Uterus (tissue), 2 donors: ENCODE results near the gene SELENOF.

ENCODE experiments used
- CTCF ChIP-seq, 4 experiments: fragments of 200-600 bp in 2 of 4; fragments of 450-650 bp in 2 of 4; sonication (generic) in 2 of 4; IDR thresholded peaks; one replicate each; pipeline ENCODE4 v1.5.1; 2016 to 2019; ENCODE audit warnings: antibody characterized with exemption in 4 of 4, mild to moderate bottlenecking in 2 of 4, moderate library complexity in 1 of 4
- POLR2A ChIP-seq, 2 donors: fragments of 450-650 bp; IDR thresholded peaks; one replicate each; pipeline ENCODE4 v1.6.1; 2016; ENCODE audit warnings: antibody characterized with exemption in 2 of 2, mild to moderate bottlenecking in 1 of 2, moderate library complexity in 1 of 2

GRCh38 chr1:86940599-86940998 is 26.7 kb upstream of the SELENOF start:
- no peak for TF ChIP-seq CTCF (IDR thresholded peaks at IDR 0.05)
- TF ChIP-seq POLR2A (IDR thresholded peaks at IDR 0.05), result no peak
